GM21619 (cell line): ENCODE results near the gene KISS1R.
"Not testable (repeated sequence)": the region's sequence is repeated elsewhere in the genome, so short reads cannot be mapped to it uniquely, and the experiment has no call there.

ENCODE experiments used
- ATAC-seq: cut with Tn5 transposase; IDR thresholded peaks from one replicate; pipeline ENCODE4 v1.9.1; 2021; ENCODE audit not compliant: unreplicated experiment

Gene KISS1R

DNA sequence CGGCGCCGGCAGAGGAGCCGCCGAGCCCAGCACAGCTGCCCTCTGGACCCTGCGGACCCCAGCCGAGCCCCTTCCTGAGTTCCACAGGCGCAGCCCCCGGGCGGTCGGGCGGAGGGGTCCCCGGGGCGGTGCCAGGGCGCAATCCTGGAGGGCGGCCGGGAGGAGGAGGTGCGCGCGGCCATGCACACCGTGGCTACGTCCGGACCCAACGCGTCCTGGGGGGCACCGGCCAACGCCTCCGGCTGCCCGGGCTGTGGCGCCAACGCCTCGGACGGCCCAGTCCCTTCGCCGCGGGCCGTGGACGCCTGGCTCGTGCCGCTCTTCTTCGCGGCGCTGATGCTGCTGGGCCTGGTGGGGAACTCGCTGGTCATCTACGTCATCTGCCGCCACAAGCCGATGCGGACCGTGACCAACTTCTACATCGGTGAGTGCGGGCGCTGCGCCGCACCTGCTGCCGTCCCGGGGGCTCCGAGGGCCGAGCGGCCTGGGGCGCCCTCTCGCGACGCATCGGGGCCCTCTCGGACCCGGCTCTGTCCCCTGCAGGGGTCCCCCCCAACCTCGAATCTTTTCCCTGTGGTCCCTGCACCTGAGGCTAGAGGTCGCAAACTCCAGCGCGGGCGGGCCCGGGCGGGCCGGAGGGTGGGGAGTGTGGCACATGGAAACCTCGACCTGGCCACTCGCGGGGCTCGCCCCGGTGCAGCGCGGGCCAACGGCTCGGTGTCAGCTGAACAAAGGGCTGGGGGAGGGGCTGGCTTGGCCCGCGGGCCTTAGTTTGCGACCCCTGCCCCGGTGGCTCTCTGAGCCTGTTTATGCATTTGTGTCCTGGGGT lies at the start of gene KISS1R:
KISS1R (plus strand) TSS at position 11 of the 829 bp plus-strand sequence; CDS start at position 181, 170 bp downstream.
- no peak for ATAC-seq

DNA sequence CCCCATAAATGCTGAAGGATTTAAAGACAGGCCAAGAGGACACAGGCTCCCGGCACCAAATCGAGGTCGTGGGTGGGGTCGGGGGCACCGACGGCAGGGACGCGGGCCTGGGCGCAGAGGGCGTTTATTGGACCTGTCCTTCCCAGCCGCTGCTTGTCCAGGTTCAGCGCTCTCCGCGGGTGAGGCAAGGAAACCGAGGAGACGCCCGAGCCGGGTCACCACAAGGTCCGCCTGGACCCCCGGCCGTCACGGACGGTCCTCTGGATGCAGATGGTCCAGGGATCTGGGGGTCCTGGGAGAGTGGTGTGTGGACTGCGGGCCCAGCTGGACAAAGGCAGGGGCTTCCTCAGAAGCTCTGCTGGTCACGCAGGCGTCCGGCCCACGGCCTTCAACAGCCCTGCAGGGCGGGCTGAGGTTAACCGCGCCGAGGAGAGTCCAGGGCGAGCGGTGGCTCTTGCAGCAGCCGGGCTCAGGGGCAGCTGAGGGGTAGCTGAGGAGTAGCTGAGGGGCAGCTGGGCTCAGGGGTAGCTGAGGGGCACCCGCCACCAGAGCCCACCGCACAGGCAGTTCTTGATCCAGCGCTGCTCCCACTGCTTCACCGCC lies 49.2 kb upstream of the KISS1R start:
- no peak for ATAC-seq

DNA sequence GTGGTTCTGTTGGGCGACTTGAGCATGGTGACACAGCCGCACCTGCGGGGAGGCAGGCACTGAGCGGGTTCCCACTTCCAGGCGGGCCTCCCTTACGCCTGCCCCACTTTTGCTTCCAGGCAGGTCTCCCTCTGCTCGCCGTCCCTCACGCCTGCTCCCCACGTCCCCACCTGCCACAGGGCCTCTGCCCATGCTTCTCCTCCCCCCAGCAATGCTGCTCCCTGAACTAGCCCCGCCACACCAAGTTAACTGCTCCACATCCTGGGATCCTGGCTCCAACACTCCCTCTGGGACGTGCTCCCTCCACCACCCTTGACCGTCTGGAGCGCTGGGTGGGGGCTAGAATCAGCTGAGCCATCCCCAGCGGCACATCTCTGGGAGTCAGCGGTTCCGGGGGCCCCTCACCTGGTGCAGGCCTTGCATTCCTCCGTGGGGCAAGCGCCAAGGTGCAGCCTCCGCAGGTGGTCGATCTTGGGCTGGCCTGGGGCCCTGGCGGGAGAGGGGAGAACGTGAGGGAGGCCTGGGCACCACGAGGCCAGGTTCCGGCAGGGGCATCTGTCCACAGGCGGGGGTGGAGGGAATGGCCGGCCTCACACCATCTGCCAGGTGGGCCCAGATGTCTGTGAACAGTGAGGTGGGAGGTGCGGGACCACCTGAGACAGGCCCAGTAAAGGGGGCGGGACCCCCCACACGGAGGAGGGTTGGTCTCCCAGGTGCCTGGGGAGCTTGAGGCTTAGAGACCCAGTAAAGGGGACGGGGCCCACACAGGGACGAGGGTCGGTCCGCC lies 48.5 kb upstream of the KISS1R start:
- no peak for ATAC-seq

DNA sequence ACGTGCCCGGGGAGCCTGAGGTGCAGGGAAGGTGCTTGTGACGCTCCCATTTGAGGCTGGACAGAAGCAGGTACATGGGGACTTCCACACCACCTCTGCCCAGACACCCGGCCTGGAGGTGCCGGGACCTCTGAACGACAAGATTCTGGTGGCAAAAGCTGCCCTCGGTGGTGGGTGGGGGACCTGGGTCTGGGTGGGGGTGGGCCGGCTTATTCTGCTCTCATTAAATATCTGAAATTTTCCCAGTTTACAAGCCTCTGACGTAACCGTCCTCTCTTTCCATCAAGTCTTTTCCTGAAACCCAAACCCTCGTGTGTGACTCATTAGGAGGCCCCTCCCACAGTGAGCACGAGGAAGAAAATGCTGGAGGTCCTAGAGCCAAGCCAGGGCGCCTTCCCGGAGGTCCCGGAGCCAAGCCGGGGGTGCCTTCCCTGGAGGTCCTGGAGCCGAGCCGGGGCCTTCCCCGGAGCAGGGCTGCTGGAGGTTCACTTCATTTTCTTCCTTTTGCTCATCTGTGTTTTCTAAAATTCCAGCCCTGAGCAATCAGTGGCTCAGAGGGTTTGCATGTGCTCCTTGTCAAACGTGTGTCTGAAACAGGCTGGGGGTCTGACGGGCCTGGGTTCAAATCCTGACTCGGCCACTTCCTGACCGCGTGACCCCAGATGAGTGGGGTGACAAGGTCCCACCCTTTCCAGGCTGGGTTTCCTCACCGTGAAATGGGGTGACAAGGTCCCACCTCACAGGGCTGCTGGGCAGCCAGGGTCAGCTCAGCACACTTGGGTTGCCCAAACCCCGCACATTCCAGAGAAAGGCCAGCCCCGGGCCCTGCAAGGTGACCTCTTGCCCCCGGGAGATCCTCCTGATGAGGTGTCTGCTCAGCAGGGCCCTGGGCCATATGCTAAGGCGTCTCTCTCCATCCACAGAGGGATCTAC lies 47.6 kb upstream of the KISS1R start:
- ATAC-seq = no peak

DNA sequence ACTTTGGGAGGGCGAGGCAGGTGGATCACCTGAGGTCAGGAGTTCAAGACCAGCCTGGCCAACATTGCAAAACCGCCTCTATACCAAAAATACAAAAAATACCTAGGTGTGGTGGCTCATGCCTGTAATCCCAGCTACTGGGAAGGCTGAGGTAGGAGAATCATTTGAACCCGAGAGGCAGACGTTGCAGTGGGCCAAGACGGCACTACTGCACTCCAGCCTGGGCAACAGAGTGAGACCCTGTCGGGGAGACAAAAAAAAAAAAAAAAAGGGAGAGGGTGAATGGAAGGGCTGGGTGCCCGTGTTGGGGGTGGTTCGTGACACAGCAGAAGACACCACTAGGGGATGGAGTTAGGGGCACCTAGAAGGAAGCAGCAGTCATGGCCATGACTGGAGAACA lies 46.8 kb upstream of the KISS1R start:
- no peak for ATAC-seq

GRCh38 chr19:870963-871401 lies 46.2 kb upstream of the KISS1R start:
- ATAC-seq = no peak

- ATAC-seq = no peak
Observed at GRCh38 chr19:871446-872265, 45.5 kb upstream of the KISS1R start.

GRCh38 chr19:872266-872951 lies 44.7 kb upstream of the KISS1R start:
- ATAC-seq = no peak

DNA sequence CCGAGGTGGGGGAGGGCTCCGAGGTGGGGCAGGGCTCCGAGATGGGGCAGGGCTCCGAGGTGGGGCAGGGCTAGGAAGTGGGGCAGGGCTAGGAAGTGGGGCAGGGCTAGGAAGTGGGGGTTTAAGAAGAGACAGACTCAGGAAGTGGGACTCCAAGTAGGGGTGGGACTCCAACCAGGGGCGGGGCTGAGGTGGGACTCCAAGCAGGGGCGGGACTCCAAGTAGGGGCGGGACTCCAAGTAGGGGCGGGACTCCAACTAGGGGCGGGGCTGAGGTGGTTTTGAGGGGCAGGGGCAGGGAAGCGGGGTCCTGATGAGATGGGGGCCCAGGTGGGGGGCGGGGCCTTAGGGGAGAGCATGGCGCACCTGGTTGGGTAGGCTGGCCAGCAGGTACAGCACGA lies 44.0 kb upstream of the KISS1R start:
- ATAC-seq = no peak

DNA sequence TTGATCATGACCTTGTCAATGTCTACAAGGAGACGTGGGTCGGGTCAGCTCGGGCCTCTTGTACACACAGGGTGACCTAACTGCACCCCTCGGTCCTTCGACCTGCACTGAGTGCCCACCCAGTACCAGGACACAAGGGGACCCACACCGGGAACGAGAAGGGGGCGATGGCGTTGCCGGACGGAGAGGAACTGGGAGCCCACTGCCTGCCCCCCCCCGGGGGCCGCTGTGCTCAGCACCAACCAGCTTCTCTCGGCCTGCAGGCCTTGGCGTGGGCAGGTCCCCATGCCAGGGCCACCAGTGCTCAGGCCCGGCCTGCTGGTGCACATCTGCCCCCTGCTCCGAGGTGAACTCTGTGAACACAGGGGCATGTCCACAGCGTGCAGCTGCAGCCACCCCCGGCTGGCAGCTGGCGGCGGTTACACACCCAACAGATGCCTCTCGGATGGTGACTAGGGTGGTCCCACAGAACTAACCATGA lies 43.5 kb upstream of the KISS1R start:
- ATAC-seq = no peak

- ATAC-seq = no peak
Observed at GRCh38 chr19:875265-875879, 41.8 kb upstream of the KISS1R start.

GRCh38 chr19:876089-876488 lies 41.0 kb upstream of the KISS1R start:
- ATAC-seq = no peak

- no peak for ATAC-seq
Observed at GRCh38 chr19:876780-877314, 40.3 kb upstream of the KISS1R start.

- not testable (repeated sequence) for ATAC-seq
Observed at GRCh38 chr19:877992-878660, 39.0 kb upstream of the KISS1R start.

DNA sequence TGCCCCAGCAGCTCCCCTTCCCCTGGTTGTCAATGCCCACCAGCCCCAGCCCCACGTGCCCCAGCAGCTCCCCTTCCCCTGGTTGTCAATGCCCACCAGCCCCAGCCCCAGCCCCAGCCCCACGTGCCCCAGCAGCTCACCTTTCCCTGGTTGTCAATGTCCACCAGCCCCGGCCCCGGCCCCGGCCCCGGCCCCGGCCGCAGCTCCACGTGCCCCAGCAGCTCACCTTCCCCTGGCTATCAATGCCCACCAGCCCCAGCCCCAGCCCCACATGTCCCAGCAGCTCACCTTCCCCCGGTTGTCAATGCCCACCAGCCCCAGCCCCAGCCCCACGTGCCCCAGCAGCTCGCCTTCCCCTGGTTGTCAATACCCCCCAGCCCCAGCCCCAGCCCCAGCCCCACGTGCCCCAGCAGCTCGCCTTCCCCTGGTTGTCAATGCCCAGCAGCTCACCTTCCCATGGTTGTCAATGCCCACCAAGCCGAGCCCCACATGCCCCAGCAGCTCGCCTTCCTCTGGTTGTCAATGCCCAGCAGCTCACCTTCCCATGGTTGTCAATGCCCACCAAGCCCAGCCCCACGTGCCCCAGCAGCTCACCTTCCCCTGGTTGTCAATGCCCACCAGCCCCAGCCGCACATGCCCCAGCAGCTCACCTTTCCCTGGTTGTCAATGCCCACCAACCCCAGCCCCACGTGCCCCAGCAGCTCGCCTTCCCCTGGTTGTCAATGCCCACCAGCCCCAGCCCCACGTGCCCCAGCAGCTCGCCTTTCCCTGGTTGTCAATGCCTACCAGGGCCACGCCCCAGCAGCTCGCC lies 38.2 kb upstream of the KISS1R start:
- not testable (repeated sequence) for ATAC-seq

DNA sequence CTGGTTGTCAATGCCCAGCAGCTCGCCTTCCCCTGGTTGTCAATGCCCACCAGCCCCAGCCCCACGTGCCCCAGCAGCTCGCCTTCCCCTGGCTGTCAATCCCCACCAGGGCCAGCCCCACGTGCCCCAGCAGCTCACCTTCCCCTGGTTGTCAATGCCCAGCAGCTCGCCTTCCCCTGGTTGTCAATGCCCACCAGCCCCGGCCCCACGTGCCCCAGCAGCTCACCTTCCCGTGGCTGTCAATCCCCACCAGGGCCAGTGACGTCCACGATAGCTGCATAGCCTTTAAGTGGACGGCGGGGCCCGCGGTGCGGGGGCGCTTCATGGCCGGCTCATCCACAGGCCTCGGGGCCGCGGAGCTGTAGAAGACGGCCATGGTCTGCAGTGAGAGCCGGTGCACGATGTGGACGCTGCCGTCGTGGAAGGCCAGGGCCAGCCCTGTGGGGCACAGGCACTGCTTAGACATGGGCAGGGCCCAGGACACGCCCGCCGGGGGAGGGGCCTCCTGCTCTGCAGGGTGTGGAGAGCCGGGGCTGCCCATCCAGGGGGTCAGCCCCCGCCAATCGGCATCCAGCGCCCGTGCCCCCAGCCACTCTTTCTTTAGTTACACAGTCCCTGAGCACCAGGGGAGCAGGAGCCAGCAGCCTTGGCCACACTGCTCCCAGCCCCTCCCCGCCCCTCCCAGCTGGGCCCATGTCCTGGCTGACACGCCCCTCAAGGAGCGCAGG lies 37.3 kb upstream of the KISS1R start:
- ATAC-seq = no peak
